ENCODE data around the gene AHCTF1. TPM values are rescaled to one million over a fixed set of nuclear protein-coding genes. Genes with fewer than 3 reads are reported as not detected.

Gene AHCTF1
- total RNA-seq, 1 experiment from 2014 or later: 65.8 TPM

DNA sequence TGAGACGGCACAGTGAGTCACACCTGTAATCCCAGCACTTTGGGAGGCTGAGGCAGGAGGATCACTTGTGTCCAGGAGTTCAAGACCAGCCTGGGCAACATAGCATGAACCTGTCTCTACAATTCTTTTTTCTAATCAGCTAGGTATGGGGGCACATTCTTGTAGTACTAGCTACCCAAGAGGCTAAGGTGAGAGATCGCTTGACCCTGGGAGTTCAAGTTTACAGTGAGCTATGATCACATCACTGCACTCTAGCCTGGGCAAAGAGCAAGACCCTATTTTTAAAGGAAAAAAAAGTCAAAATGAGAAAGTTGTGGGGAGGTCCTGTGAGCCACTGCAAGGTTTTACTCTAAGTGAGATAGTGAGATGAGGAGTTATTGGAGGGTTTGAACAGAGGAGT, 34.8 kb upstream of the AHCTF1 start:
- ChIA-PET POLR2A (ENCODE audit: low non-redundant PET) (no interaction called here), CTCF (no interaction called here)
- Histone ChIP-seq H3K36me3 (ENCODE audit: insufficient read depth, low read length, poor library complexity, severe bottlenecking) (no peaks in the 10 kb centered on the region), H3K27ac (ENCODE audit: low read depth, low read length, poor library complexity, severe bottlenecking) (no peak overlapping the region), H3K27me3 (replicated peaks; ENCODE audit: insufficient read depth, low read depth, low read length, poor library complexity) (no peaks in the 10 kb centered on the region), H3K9me3 (ENCODE audit: low read depth, low read length, poor library complexity, severe bottlenecking) (peaks cover 6% of the 10 kb centered on the region), H3K4me3 (ENCODE audit: low read depth, low read length, poor library complexity, severe bottlenecking) (no peak overlapping the region), H3K4me1 (ENCODE audit: insufficient read depth, low read length, poor library complexity, severe bottlenecking) (no peaks in the 10 kb centered on the region)
- no peak for DNase-seq (ENCODE audit: low spot score)
- intact Hi-C loops (cut with micrococcal nuclease; ENCODE audit: unreplicated experiment): no loop called here
- BruUV-seq (replicated peaks): no TSS peak
- TF ChIP-seq, protein P1, sequence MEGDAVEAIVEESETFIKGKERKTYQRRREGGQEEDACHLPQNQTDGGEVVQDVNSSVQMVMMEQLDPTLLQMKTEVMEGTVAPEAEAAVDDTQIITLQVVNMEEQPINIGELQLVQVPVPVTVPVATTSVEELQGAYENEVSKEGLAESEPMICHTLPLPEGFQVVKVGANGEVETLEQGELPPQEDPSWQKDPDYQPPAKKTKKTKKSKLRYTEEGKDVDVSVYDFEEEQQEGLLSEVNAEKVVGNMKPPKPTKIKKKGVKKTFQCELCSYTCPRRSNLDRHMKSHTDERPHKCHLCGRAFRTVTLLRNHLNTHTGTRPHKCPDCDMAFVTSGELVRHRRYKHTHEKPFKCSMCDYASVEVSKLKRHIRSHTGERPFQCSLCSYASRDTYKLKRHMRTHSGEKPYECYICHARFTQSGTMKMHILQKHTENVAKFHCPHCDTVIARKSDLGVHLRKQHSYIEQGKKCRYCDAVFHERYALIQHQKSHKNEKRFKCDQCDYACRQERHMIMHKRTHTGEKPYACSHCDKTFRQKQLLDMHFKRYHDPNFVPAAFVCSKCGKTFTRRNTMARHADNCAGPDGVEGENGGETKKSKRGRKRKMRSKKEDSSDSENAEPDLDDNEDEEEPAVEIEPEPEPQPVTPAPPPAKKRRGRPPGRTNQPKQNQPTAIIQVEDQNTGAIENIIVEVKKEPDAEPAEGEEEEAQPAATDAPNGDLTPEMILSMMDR (conservative IDR thresholded peaks at IDR 0.05; ENCODE audit: low read depth, low read length): no peak
- no peak for TF ChIP-seq EZH2 (IDR thresholded peaks at IDR 0.05; ENCODE audit: borderline replicate concordance, low read depth, low read length, poor library complexity, severe bottlenecking)

DNA sequence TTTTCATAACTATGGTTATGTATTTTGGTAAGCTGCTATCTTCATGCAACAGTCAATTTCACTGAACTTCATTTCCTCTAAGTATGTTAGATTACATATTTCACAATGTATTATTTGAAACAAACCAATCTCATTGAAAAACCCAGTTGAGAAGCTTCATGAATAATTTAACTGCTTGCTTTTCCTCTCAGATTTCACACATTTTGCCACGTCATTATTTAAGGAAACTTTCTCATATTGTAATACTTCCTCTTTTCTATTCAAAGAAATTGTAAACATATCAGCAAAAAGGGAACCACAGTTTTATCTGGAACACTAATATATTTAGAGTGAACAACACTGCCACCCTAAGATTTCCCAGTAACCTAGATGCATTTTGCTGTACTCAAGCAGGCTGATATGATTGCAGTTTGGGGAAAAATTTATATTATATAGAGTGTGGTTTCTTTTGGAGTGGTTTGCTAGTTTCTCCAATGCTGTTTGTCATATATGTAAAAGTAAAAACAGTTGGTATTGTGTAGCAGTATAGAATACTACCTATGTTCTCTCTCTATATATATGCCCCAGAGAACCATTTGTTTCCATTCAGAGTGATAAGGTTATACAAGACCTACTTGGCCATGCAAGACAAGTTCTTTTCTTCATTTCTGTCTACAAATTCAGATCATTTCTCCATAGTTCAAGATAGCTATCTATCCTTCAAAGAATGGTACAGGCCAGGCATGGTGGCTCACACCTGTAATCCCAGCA, 28.4 kb upstream of the AHCTF1 start:
- CTCF ChIA-PET: interaction anchor here (0.6 kb wide), 1 partner anchor 45 kb away, joined by 6 read pairs; no protein-coding TSS in a partner anchor
- peak; percentile 17 for DNase-seq (ENCODE audit: low spot score)
- TF ChIP-seq EZH2 (IDR thresholded peaks at IDR 0.05; ENCODE audit: borderline replicate concordance, low read depth, low read length, poor library complexity, severe bottlenecking): no peak
- TF ChIP-seq, protein P1 (conservative IDR thresholded peaks at IDR 0.05; ENCODE audit: low read depth, low read length): no peak
- POLR2A ChIA-PET (ENCODE audit: low non-redundant PET): no interaction called here
- Histone ChIP-seq H3K9me3 (ENCODE audit: low read depth, low read length, poor library complexity, severe bottlenecking) (no peaks in the 10 kb centered on the region), H3K4me3 (ENCODE audit: low read depth, low read length, poor library complexity, severe bottlenecking) (no peak overlapping the region), H3K36me3 (ENCODE audit: insufficient read depth, low read length, poor library complexity, severe bottlenecking) (no peaks in the 10 kb centered on the region), H3K27me3 (replicated peaks; ENCODE audit: insufficient read depth, low read depth, low read length, poor library complexity) (no peaks in the 10 kb centered on the region), H3K27ac (ENCODE audit: low read depth, low read length, poor library complexity, severe bottlenecking) (no peak overlapping the region), H3K4me1 (ENCODE audit: insufficient read depth, low read length, poor library complexity, severe bottlenecking) (no peaks in the 10 kb centered on the region)
- no TSS peak for BruUV-seq (replicated peaks)
- intact Hi-C loops (cut with micrococcal nuclease; ENCODE audit: unreplicated experiment): no loop called here

DNA sequence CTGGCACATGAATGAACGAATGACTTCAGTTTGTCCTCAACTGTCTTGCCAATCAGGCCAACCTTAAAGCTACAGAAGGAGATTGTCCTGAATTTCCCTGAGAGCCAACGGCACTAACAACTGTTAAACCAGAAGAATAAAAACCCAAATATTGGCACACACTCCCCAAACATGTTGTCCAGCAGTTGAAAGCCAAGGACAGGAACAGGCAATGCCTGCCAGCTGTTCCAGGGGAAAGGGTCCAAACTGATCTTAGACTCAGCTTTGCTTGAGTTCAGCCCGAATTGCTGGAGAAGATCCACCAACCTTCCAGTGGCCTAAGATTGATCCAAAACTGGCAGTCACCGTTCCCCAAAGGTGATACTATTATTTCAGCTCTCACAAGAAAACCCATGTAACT, 22.4 kb upstream of the AHCTF1 start:
- ChIA-PET POLR2A (ENCODE audit: low non-redundant PET) (no interaction called here), CTCF (no interaction called here)
- no peak for DNase-seq (ENCODE audit: low spot score)
- no peak overlapping the region for H3K27ac ChIP-seq (ENCODE audit: low read depth, low read length, poor library complexity, severe bottlenecking)
- no peaks in the 10 kb centered on the region for H3K9me3 ChIP-seq (ENCODE audit: low read depth, low read length, poor library complexity, severe bottlenecking)
- no peak for TF ChIP-seq EZH2 (IDR thresholded peaks at IDR 0.05; ENCODE audit: borderline replicate concordance, low read depth, low read length, poor library complexity, severe bottlenecking)
- TF ChIP-seq, protein P1 (conservative IDR thresholded peaks at IDR 0.05; ENCODE audit: low read depth, low read length): no peak
- intact Hi-C loops (cut with micrococcal nuclease; ENCODE audit: unreplicated experiment): no loop called here
- H3K4me1 ChIP-seq (ENCODE audit: insufficient read depth, low read length, poor library complexity, severe bottlenecking): no peaks in the 10 kb centered on the region
- H3K36me3 ChIP-seq (ENCODE audit: insufficient read depth, low read length, poor library complexity, severe bottlenecking): no peaks in the 10 kb centered on the region
- no peak overlapping the region for H3K4me3 ChIP-seq (ENCODE audit: low read depth, low read length, poor library complexity, severe bottlenecking)
- no TSS peak for BruUV-seq (replicated peaks)
- H3K27me3 ChIP-seq (replicated peaks; ENCODE audit: insufficient read depth, low read depth, low read length, poor library complexity): no peaks in the 10 kb centered on the region

Measured in A673 (cell line).